Endothelial cell of umbilical vein (primary cell): ENCODE data around the gene GYS1. TPM values are rescaled to one million over a fixed set of nuclear protein-coding genes. Genes with fewer than 3 reads are reported as not detected.

Experiments used
- BruUV-seq: library from RNA; stranded (reverse); fragments of 400-500 nt; replicated peaks from 2 replicates; lab custom pipeline; 2021; lab: Mats Ljungman, UMichigan
- CTCF ChIA-PET: fragments of 300-600, 350-600 bp; sonication (Branson Sonifier 250); formaldehyde crosslinking; loops from one replicate; lab custom pipeline; 2021; ENCODE audit warnings: antibody characterized with exemption, inconsistent platforms; lab: Charles Lee
- POLR2A ChIA-PET: fragments of 300-600, 350-600 bp; sonication (Branson Sonifier 250); formaldehyde crosslinking; loops from one replicate; lab custom pipeline; 2021; ENCODE audit warnings: antibody characterized with exemption, inconsistent platforms; lab: Charles Lee
- DNase-seq: peaks from one replicate; pipeline ENCODE4 v3.0.0-alpha.2; 2011; ENCODE audit warnings: low read depth, low spot score
- FAIRE-seq: peaks from 2 replicates; lab custom pipeline; 2011; peaks lifted over from hg19 to GRCh38; lab: Jason Lieb, UNC
- H2AFZ ChIP-seq: 2 replicates; pipeline ENCODE4 v1.6.0; 2012; ENCODE audit warnings: low read depth, low read length, control low read depth, inconsistent platforms
- H3K27ac ChIP-seq: 2 replicates; pipeline ENCODE4 v1.5.1; 2011; ENCODE audit warnings: low read depth, mild to moderate bottlenecking, control low read depth, low read length, moderate library complexity; ENCODE audit not compliant: insufficient read depth
- H3K27me3 ChIP-seq, 2 experiments: 2 replicates each; pipeline versions ENCODE4 v1.6.0 to v1.6.1; 2011; ENCODE audit warnings: low read length in 2 of 2, mixed read lengths in 1 of 2; ENCODE audit not compliant: control insufficient read depth in 2 of 2, insufficient read depth in 2 of 2
- H3K36me3 ChIP-seq, 2 experiments: 2 replicates in 1 of 2; 3 replicates in 1 of 2; pipeline ENCODE4 v1.5.1; 2011; ENCODE audit warnings: low read length in 2 of 2, mild to moderate bottlenecking in 1 of 2, moderate library complexity in 1 of 2; ENCODE audit not compliant: control insufficient read depth in 2 of 2, insufficient read depth in 2 of 2; ENCODE audit errors: extremely low read depth in 1 of 2
- H3K4me1 ChIP-seq: 3 replicates; pipeline ENCODE4 v1.5.1; 2011; ENCODE audit warnings: mild to moderate bottlenecking, low read length; ENCODE audit not compliant: control insufficient read depth, insufficient read depth; ENCODE audit errors: extremely low read depth
- H3K4me2 ChIP-seq: 2 replicates; pipeline ENCODE4 v1.6.1; 2011; ENCODE audit warnings: low read length, control low read depth, mixed read lengths; ENCODE audit not compliant: insufficient read depth
- H3K4me3 ChIP-seq, 3 experiments: fragments of 200-600 bp in 1 of 3; sonication (generic), shearing (Covaris generic) in 1 of 3; replicated peaks in 1 of 3; 2 replicates each; pipeline ENCODE4 v1.5.1; 2011 to 2016; ENCODE audit warnings: control low read depth in 3 of 3, low read length in 3 of 3, mild to moderate bottlenecking in 2 of 3, inconsistent platforms in 1 of 3, low read depth in 1 of 3, moderate library complexity in 1 of 3; ENCODE audit not compliant: insufficient read depth in 1 of 3
- H3K79me2 ChIP-seq: 2 replicates; pipeline ENCODE4 v1.6.0; 2012; ENCODE audit warnings: low read length, inconsistent platforms; ENCODE audit not compliant: control insufficient read depth, insufficient read depth
- H3K9ac ChIP-seq: replicated peaks from 2 replicates; pipeline ENCODE3; 2011; ENCODE audit warnings: low read length, control low read depth; ENCODE audit not compliant: insufficient read depth; ENCODE audit errors: extremely low read depth
- H3K9me1 ChIP-seq: replicated peaks from 3 replicates; pipeline ENCODE4 v1.6.0; 2011; ENCODE audit warnings: mild to moderate bottlenecking, low read length; ENCODE audit not compliant: control insufficient read depth, insufficient read depth; ENCODE audit errors: extremely low read depth
- H3K9me3 ChIP-seq: replicated peaks from 2 replicates; pipeline ENCODE4 v1.5.1; 2012; ENCODE audit warnings: low read length, inconsistent platforms; ENCODE audit not compliant: control insufficient read depth, insufficient read depth
- H4K20me1 ChIP-seq: replicated peaks from 2 replicates; pipeline ENCODE3; 2011; ENCODE audit warnings: mild to moderate bottlenecking, low read length; ENCODE audit not compliant: control insufficient read depth, insufficient read depth; ENCODE audit errors: extremely low read depth
- CTCF ChIP-seq, 2 donors: IDR thresholded peaks; 1 replicate in 1 of 2; 2 replicates in 1 of 2; pipeline ENCODE4 v1.5.1; 2011; ENCODE audit warnings: low read length in 2 of 2, mild to moderate bottlenecking in 2 of 2, moderate library complexity in 2 of 2, control low read depth in 1 of 2, inconsistent platforms in 1 of 2, low read depth in 1 of 2; ENCODE audit not compliant: insufficient read depth in 1 of 2; ENCODE audit errors: extremely low read depth in 1 of 2
- EZH2 ChIP-seq: IDR thresholded peaks from 2 replicates; pipeline ENCODE4 v1.6.1; 2012; ENCODE audit warnings: borderline replicate concordance, low read depth, mild to moderate bottlenecking, moderate library complexity, low read length, inconsistent platforms; ENCODE audit not compliant: severe bottlenecking
- FOS ChIP-seq: IDR thresholded peaks from 2 replicates; pipeline ENCODE4 v1.6.1; 2011; ENCODE audit warnings: mild to moderate bottlenecking, low read length, moderate library complexity, borderline replicate concordance; ENCODE audit not compliant: insufficient read depth
- GATA2 ChIP-seq: IDR thresholded peaks from 2 replicates; pipeline ENCODE4 v1.7.0; 2011; ENCODE audit warnings: low read depth, mild to moderate bottlenecking, moderate library complexity, mixed read lengths, low read length; ENCODE audit not compliant: insufficient read length, insufficient read depth
- JUN ChIP-seq: IDR thresholded peaks from 2 replicates; pipeline ENCODE4 v1.6.1; 2011; ENCODE audit warnings: borderline replicate concordance, low read depth; ENCODE audit not compliant: insufficient read length, insufficient read depth
- MAX ChIP-seq: IDR thresholded peaks from 2 replicates; pipeline ENCODE4 v1.6.1; 2011; ENCODE audit not compliant: insufficient read depth, insufficient read length
- MYC ChIP-seq: IDR thresholded peaks from one replicate; pipeline ENCODE4 v1.6.1; 2011; ENCODE audit warnings: mild to moderate bottlenecking, low read depth, low read length
- POLR2A ChIP-seq: IDR thresholded peaks from 2 replicates; pipeline ENCODE4 v1.6.1; 2012; ENCODE audit warnings: low read depth, mild to moderate bottlenecking, control low read depth, low read length
- POLR2AphosphoS5 ChIP-seq: IDR thresholded peaks from 2 replicates; pipeline ENCODE4 v1.6.1; 2012; ENCODE audit warnings: low read depth, mild to moderate bottlenecking, control low read depth, low read length, moderate library complexity; ENCODE audit not compliant: insufficient read depth
- dilution Hi-C: fragments of 300-500 bp; cut with MboI; formaldehyde crosslinking; loops from one replicate; pipeline ENCODE4 v1.15.0; 2019; ENCODE audit warnings: low sequenced_read_pairs; ENCODE audit not compliant: extremely low pct_ligation_motif_present
- intact Hi-C: fragments of 100-400 bp; cut with micrococcal nuclease; formaldehyde crosslinking; loops from one replicate; pipeline ENCODE4 v1.10.0; 2022
- polyA plus RNA-seq, 4 experiments: library from polyadenylated mRNA; depleted of rRNA in 3 of 4; stranded (reverse) in 3 of 4; unstranded in 1 of 4; fragments of >200 nt; gene quantifications; 2 replicates each; pipeline versions ENCODE4 v1.2.1 to v1.2.3, GENCODE V29; 2011 to 2012; ENCODE audit warnings: missing spikeins in 1 of 4
- total RNA-seq: library from RNA; stranded (reverse); gene quantifications from 2 replicates; pipeline ENCODE4 v1.2.3, GENCODE V29; 2021

The GYS1 gene
- total and polyA plus RNA-seq, 2 donors (not counting 3 experiments of a cell fraction or from before 2014, with no cell fraction given): 39.0 to 58.9 TPM

GRCh38 chr19:48991873-48992580 is 1.1 kb downstream of the GYS1 start:
- dilution Hi-C loops (no loop called here), intact Hi-C loops (loop anchor here (2.0 to 10.0 kb wide), 3 partner anchors 13 to 357 kb away; partner anchors contain the start of genes DBP, HRC and TRPM4)
- no TSS peak for BruUV-seq
- Histone ChIP-seq H3K9me3 (no peaks in the 10 kb centered on the region), H3K27ac (peak overlapping the region; percentile 48), H3K9ac (peak overlapping the region; percentile 89), H3K27me3 (no peaks in the 10 kb centered on the region), H4K20me1 (no peaks in the 10 kb centered on the region), H3K4me2 (peak overlapping the region; percentile 80), H3K4me1 (peaks cover 14% of the 10 kb centered on the region), H3K9me1 (no peaks in the 10 kb centered on the region), H3K4me3 (peak overlapping the region; percentile 83 to 92 (median 86)), H3K79me2 (peaks cover 51% of the 10 kb centered on the region), H2AFZ (peak overlapping the region; percentile 49), H3K36me3 (peaks cover 0 to 7% of the 10 kb centered on the region in 2 experiments)
- ChIA-PET POLR2A (no interaction called here), CTCF (interaction anchor here (0.9 to 3.3 kb wide), 10 partner anchors 15 to 233 kb away, joined by 3 to 41 read pairs (median 6); partner anchors contain the start of gene NUCB1)
- TF ChIP-seq CTCF (IDR thresholded peaks at IDR 0.05; ENCODE audit: extremely low read depth in 1 of 2, insufficient read depth in 1 of 2, low read depth in 1 of 2, low read length in 2 of 2) (no peak), EZH2 (no peak), MYC (no peak), POLR2AphosphoS5 (peak; percentile 16), GATA2 (no peak), MAX (no peak), FOS (no peak), POLR2A (peak; percentile 56), JUN (no peak)
- DNase-seq (peak; percentile 70), FAIRE-seq (peak; percentile 96)
